Tibial nerve (tissue), 3 donors: Measurements from ENCODE around the gene HK2.

Experiments used
- CTCF ChIP-seq, 5 experiments: fragments of 200-600 bp in 3 of 5; fragments of 450-650 bp in 2 of 5; sonication (generic) in 3 of 5; IDR thresholded peaks; one replicate each; pipeline ENCODE4 v1.5.1; 2016 to 2019; ENCODE audit warnings: antibody characterized with exemption in 5 of 5, mild to moderate bottlenecking in 3 of 5, moderate library complexity in 2 of 5
- POLR2A ChIP-seq, 2 donors: fragments of 450-650 bp; IDR thresholded peaks; one replicate each; pipeline ENCODE4 v1.6.1; 2017; ENCODE audit warnings: antibody characterized with exemption in 2 of 2, mild to moderate bottlenecking in 2 of 2, moderate library complexity in 2 of 2

DNA sequence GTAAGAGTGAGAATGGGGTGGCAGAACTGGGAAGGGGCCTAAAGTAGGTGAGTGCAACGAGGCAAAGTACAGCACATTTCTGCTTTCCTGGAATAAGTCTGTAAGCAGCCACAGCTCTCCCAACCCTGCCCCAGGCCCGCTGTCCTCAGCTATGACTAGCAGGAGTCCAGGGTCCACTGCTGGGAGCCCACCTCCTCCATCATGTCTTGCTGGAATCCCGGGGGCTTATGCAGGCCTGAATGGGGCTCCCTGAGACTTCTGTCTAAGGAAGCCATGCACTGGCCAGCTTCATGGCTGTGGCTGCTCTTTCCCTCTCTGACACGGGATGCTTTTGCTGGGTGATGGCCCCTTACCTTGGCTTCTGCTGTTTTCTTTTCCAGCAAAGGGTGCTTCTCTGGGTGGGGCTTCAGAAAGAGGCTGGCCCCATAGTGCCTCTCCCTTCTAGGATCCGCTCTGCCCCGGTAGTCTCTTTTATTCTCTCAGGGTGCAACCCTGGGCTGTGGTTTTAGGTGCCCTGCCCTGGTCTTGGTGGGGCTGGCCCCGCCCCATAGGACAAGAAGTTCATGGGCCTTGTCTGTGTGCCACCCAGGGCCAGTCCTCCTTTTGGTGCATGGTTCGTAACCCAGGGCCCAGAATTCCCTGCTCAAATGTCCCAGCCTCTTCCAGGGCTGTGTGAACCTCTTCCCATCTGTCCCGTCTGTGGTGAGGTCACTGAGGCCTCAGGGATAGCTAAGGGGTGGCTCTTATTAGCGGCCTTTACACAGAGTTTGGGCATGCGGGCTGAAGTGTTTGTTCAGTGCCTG is 90.7 kb downstream of the HK2 start:
- no peak for TF ChIP-seq CTCF (IDR thresholded peaks at IDR 0.05)
- no peak for TF ChIP-seq POLR2A (IDR thresholded peaks at IDR 0.05)
